Keratinocyte (primary cell): ENCODE measurements around the gene NEU4. TPM values are rescaled to one million over a fixed set of nuclear protein-coding genes. Genes with fewer than 3 reads are reported as not detected.

Experiments used
- DNase-seq: peaks from one replicate; pipeline ENCODE4 v3.0.0-alpha.2; 2011; ENCODE audit warnings: low read depth, missing footprints, low spot score
- FAIRE-seq: peaks from 2 replicates; lab custom pipeline; 2011; peaks lifted over from hg19 to GRCh38; lab: Jason Lieb, UNC
- H2AFZ ChIP-seq: 2 replicates; pipeline ENCODE4 v1.6.0; 2012; ENCODE audit warnings: low read length, control low read depth, inconsistent platforms; ENCODE audit not compliant: control insufficient read depth
- H3K27ac ChIP-seq: 2 replicates; pipeline ENCODE4 v1.5.1; 2011; ENCODE audit warnings: low read length; ENCODE audit not compliant: control insufficient read depth, insufficient read depth
- H3K27me3 ChIP-seq: 3 replicates; pipeline ENCODE4 v1.6.0; 2011; ENCODE audit warnings: low read length; ENCODE audit not compliant: control insufficient read depth, insufficient read depth; ENCODE audit errors: extremely low read depth
- H3K36me3 ChIP-seq, 2 experiments: 2 replicates in 1 of 2; 3 replicates in 1 of 2; pipeline ENCODE4 v1.5.1; 2011; ENCODE audit warnings: low read length in 2 of 2, mild to moderate bottlenecking in 1 of 2; ENCODE audit not compliant: control insufficient read depth in 2 of 2, insufficient read depth in 2 of 2; ENCODE audit errors: extremely low read depth in 1 of 2
- H3K4me1 ChIP-seq: 3 replicates; pipeline ENCODE4 v1.5.1; 2011; ENCODE audit warnings: low read length; ENCODE audit not compliant: control insufficient read depth, insufficient read depth; ENCODE audit errors: extremely low read depth
- H3K4me2 ChIP-seq: 3 replicates; pipeline ENCODE4 v1.6.0; 2011; ENCODE audit warnings: low read depth, low read length; ENCODE audit not compliant: control insufficient read depth, insufficient read depth; ENCODE audit errors: extremely low read depth
- H3K4me3 ChIP-seq, 3 experiments: fragments of 200-600 bp in 1 of 3; sonication (generic) in 1 of 3; 2 replicates in 2 of 3; 3 replicates in 1 of 3; pipeline ENCODE4 v1.5.1; 2011 to 2016; ENCODE audit warnings: low read length in 3 of 3, mild to moderate bottlenecking in 3 of 3, control low read depth in 2 of 3, inconsistent platforms in 1 of 3, low read depth in 1 of 3, mixed read lengths in 1 of 3, mixed run types in 1 of 3, moderate library complexity in 1 of 3; ENCODE audit not compliant: control insufficient read depth in 2 of 3, insufficient read depth in 2 of 3; ENCODE audit errors: extremely low read depth in 1 of 3
- H3K79me2 ChIP-seq: 2 replicates; pipeline ENCODE4 v1.6.0; 2012; ENCODE audit warnings: low read length; ENCODE audit not compliant: control insufficient read depth, insufficient read depth
- H3K9ac ChIP-seq: 3 replicates; pipeline ENCODE4 v1.6.0; 2011; ENCODE audit warnings: low read length; ENCODE audit not compliant: control insufficient read depth, insufficient read depth; ENCODE audit errors: extremely low read depth
- H3K9me1 ChIP-seq: 3 replicates; pipeline ENCODE4 v1.6.0; 2011; ENCODE audit warnings: low read length; ENCODE audit not compliant: control insufficient read depth, insufficient read depth; ENCODE audit errors: extremely low read depth
- H3K9me3 ChIP-seq: 2 replicates; pipeline ENCODE4 v1.5.1; 2012; ENCODE audit warnings: low read depth, low read length; ENCODE audit not compliant: control insufficient read depth
- H4K20me1 ChIP-seq: 3 replicates; pipeline ENCODE4 v1.6.0; 2011; ENCODE audit warnings: low read length; ENCODE audit not compliant: control insufficient read depth, insufficient read depth; ENCODE audit errors: extremely low read depth
- EZH2 ChIP-seq: IDR thresholded peaks from one replicate; pipeline ENCODE4 v1.6.1; 2012; ENCODE audit warnings: inconsistent platforms, mild to moderate bottlenecking, low read length, moderate library complexity
- dilution Hi-C: fragments of 300-500 bp; cut with MboI; formaldehyde crosslinking; loops from one replicate; pipeline ENCODE4 v1.7.0; 2020; ENCODE audit warnings: low sequenced_read_pairs; ENCODE audit not compliant: extremely low pct_ligation_motif_present
- polyA plus RNA-seq, 5 experiments: library from polyadenylated mRNA; depleted of rRNA in 3 of 5; stranded (reverse) in 3 of 5; stranded (forward) in 1 of 5; unstranded in 1 of 5; fragments of >200 nt; gene quantifications; 1 replicate in 1 of 5; 2 replicates in 3 of 5; 3 replicates in 1 of 5; pipeline versions ENCODE4 v1.2.1 to v1.2.3, GENCODE V29; 2011 to 2012; ENCODE audit warnings: missing spikeins in 2 of 5, low read depth in 1 of 5, low replicate concordance in 1 of 5
- TF ChIP-seq, protein P1 (sequence below), 3 experiments: IDR thresholded peaks in 1 of 3; conservative IDR thresholded peaks in 1 of 3; optimal IDR thresholded peaks in 1 of 3; 2 replicates in 2 of 3; 3 replicates in 1 of 3; pipeline versions ENCODE3 to v1.5.1; 2011; ENCODE audit warnings: low read length in 3 of 3, mild to moderate bottlenecking in 3 of 3, moderate library complexity in 2 of 3, control low read depth in 1 of 3, inconsistent platforms in 1 of 3; ENCODE audit not compliant: insufficient read depth in 2 of 3; ENCODE audit errors: extremely low read depth in 1 of 3

NEU4 gene
- polyA plus RNA-seq, 1 donor (not counting 4 experiments of a cell fraction or from before 2014, with no cell fraction given) = not detected

DNA sequence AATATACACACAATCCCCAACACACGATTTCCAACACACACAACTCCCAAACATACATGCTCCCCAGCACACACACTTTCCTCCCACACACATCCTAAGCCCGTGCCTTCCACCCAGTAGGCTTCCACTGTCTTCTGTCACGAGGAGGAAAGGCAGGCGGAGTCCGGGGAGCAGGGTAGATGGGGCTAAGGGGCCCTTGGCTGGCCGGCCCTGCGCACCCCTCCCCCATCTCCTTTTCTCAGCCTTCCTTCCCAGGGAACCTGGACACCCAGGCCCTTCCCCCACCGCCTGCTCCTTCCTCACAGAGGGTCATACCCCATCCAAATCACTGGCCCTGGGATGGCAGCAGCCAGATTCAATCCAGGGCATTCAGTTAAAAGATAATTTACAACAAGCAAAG is 53.1 kb downstream of the NEU4 start:
- Histone ChIP-seq H3K36me3 (no peaks in the 10 kb centered on the region), H3K9me3 (no peaks in the 10 kb centered on the region), H3K4me1 (peaks cover 5% of the 10 kb centered on the region), H3K27ac (no peak overlapping the region), H3K9ac (no peak overlapping the region), H3K4me2 (no peak overlapping the region), H3K79me2 (no peaks in the 10 kb centered on the region), H3K27me3 (peaks cover 55% of the 10 kb centered on the region), H3K9me1 (no peaks in the 10 kb centered on the region), H2AFZ (no peak overlapping the region), H3K4me3 (no peak overlapping the region), H4K20me1 (peaks cover 4% of the 10 kb centered on the region)
- no peak for FAIRE-seq
- dilution Hi-C loops = no loop called here
- DNase-seq = no peak
- TF ChIP-seq, protein P1, sequence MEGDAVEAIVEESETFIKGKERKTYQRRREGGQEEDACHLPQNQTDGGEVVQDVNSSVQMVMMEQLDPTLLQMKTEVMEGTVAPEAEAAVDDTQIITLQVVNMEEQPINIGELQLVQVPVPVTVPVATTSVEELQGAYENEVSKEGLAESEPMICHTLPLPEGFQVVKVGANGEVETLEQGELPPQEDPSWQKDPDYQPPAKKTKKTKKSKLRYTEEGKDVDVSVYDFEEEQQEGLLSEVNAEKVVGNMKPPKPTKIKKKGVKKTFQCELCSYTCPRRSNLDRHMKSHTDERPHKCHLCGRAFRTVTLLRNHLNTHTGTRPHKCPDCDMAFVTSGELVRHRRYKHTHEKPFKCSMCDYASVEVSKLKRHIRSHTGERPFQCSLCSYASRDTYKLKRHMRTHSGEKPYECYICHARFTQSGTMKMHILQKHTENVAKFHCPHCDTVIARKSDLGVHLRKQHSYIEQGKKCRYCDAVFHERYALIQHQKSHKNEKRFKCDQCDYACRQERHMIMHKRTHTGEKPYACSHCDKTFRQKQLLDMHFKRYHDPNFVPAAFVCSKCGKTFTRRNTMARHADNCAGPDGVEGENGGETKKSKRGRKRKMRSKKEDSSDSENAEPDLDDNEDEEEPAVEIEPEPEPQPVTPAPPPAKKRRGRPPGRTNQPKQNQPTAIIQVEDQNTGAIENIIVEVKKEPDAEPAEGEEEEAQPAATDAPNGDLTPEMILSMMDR (optimal IDR thresholded peaks at IDR 0.05 in 1 of 3, IDR thresholded peaks at IDR 0.05 in 1 of 3, conservative IDR thresholded peaks at IDR 0.05 in 1 of 3; ENCODE audit: extremely low read depth in 1 of 3, insufficient read depth in 2 of 3, low read length in 3 of 3) = no peak
- no peak for TF ChIP-seq EZH2

DNA sequence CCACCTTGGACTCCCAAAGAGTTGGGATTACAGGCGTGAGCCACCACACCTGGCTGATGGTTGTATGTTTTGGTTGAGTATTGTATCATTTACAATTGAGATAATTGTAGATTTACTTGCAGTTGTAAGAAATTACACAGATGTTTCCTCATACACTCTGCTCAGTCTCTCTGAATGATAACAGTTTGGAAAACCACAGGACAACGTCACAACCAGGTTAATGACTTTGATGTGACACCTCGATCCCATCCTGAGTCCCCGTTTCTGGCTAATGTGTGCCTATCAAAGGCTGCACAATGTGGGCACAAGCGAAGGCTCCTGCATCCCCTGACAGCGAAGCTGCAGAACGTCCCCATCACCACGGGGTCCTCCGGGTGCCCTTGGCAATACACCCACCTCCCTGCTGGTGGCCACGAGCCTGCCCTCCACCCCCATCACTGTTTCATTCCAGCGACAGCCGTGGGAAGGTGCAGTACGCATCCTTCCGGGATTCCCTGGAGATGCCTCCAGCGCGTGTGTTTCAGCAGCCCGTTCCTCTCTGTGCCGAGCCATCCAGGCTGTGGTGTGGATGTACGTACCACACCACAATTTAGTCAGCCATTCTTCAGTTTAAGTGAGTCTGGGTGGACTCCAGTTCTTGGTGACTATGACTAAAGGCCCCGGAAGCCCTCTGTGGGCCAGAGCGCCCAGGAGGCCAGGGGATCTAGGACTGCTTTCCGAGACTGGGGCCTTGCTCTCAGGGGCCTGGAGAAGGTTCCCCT is 54.0 kb downstream of the NEU4 start:
- no peak overlapping the region for H2AFZ ChIP-seq
- H3K4me2 ChIP-seq = no peak overlapping the region
- no peak for TF ChIP-seq EZH2
- TF ChIP-seq, protein P1 (optimal IDR thresholded peaks at IDR 0.05 in 1 of 3, IDR thresholded peaks at IDR 0.05 in 1 of 3, conservative IDR thresholded peaks at IDR 0.05 in 1 of 3; ENCODE audit: extremely low read depth in 1 of 3, insufficient read depth in 2 of 3, low read length in 3 of 3) = no peak
- H3K36me3 ChIP-seq = no peaks in the 10 kb centered on the region
- no peaks in the 10 kb centered on the region for H3K9me1 ChIP-seq
- H3K9me3 ChIP-seq = no peaks in the 10 kb centered on the region
- no peak overlapping the region for H3K4me3 ChIP-seq
- no peak overlapping the region for H3K27ac ChIP-seq
- H3K9ac ChIP-seq = no peak overlapping the region
- no peaks in the 10 kb centered on the region for H3K79me2 ChIP-seq
- no peak for DNase-seq
- peaks cover 64% of the 10 kb centered on the region for H3K27me3 ChIP-seq
- H3K4me1 ChIP-seq = peaks cover 5% of the 10 kb centered on the region
- no peak for FAIRE-seq
- H4K20me1 ChIP-seq = peaks cover 4% of the 10 kb centered on the region
- dilution Hi-C loops = no loop called here
